Keratinocyte (primary cell): ENCODE measurements around the gene GRIK4. TPM values are rescaled to one million over a fixed set of nuclear protein-coding genes. Genes with fewer than 3 reads are reported as not detected.

Experiments used
- DNase-seq: peaks from one replicate; pipeline ENCODE4 v3.0.0-alpha.2; 2011; ENCODE audit warnings: low read depth, missing footprints, low spot score
- FAIRE-seq: peaks from 2 replicates; lab custom pipeline; 2011; peaks lifted over from hg19 to GRCh38; lab: Jason Lieb, UNC
- H2AFZ ChIP-seq: 2 replicates; pipeline ENCODE4 v1.6.0; 2012; ENCODE audit warnings: low read length, control low read depth, inconsistent platforms; ENCODE audit not compliant: control insufficient read depth
- H3K27ac ChIP-seq: 2 replicates; pipeline ENCODE4 v1.5.1; 2011; ENCODE audit warnings: low read length; ENCODE audit not compliant: control insufficient read depth, insufficient read depth
- H3K27me3 ChIP-seq: 3 replicates; pipeline ENCODE4 v1.6.0; 2011; ENCODE audit warnings: low read length; ENCODE audit not compliant: control insufficient read depth, insufficient read depth; ENCODE audit errors: extremely low read depth
- H3K36me3 ChIP-seq, 2 experiments: 2 replicates in 1 of 2; 3 replicates in 1 of 2; pipeline ENCODE4 v1.5.1; 2011; ENCODE audit warnings: low read length in 2 of 2, mild to moderate bottlenecking in 1 of 2; ENCODE audit not compliant: control insufficient read depth in 2 of 2, insufficient read depth in 2 of 2; ENCODE audit errors: extremely low read depth in 1 of 2
- H3K4me1 ChIP-seq: 3 replicates; pipeline ENCODE4 v1.5.1; 2011; ENCODE audit warnings: low read length; ENCODE audit not compliant: control insufficient read depth, insufficient read depth; ENCODE audit errors: extremely low read depth
- H3K4me2 ChIP-seq: 3 replicates; pipeline ENCODE4 v1.6.0; 2011; ENCODE audit warnings: low read depth, low read length; ENCODE audit not compliant: control insufficient read depth, insufficient read depth; ENCODE audit errors: extremely low read depth
- H3K4me3 ChIP-seq, 3 experiments: fragments of 200-600 bp in 1 of 3; sonication (generic) in 1 of 3; 2 replicates in 2 of 3; 3 replicates in 1 of 3; pipeline ENCODE4 v1.5.1; 2011 to 2016; ENCODE audit warnings: low read length in 3 of 3, mild to moderate bottlenecking in 3 of 3, control low read depth in 2 of 3, inconsistent platforms in 1 of 3, low read depth in 1 of 3, mixed read lengths in 1 of 3, mixed run types in 1 of 3, moderate library complexity in 1 of 3; ENCODE audit not compliant: control insufficient read depth in 2 of 3, insufficient read depth in 2 of 3; ENCODE audit errors: extremely low read depth in 1 of 3
- H3K79me2 ChIP-seq: 2 replicates; pipeline ENCODE4 v1.6.0; 2012; ENCODE audit warnings: low read length; ENCODE audit not compliant: control insufficient read depth, insufficient read depth
- H3K9ac ChIP-seq: 3 replicates; pipeline ENCODE4 v1.6.0; 2011; ENCODE audit warnings: low read length; ENCODE audit not compliant: control insufficient read depth, insufficient read depth; ENCODE audit errors: extremely low read depth
- H3K9me1 ChIP-seq: 3 replicates; pipeline ENCODE4 v1.6.0; 2011; ENCODE audit warnings: low read length; ENCODE audit not compliant: control insufficient read depth, insufficient read depth; ENCODE audit errors: extremely low read depth
- H3K9me3 ChIP-seq: 2 replicates; pipeline ENCODE4 v1.5.1; 2012; ENCODE audit warnings: low read depth, low read length; ENCODE audit not compliant: control insufficient read depth
- H4K20me1 ChIP-seq: 3 replicates; pipeline ENCODE4 v1.6.0; 2011; ENCODE audit warnings: low read length; ENCODE audit not compliant: control insufficient read depth, insufficient read depth; ENCODE audit errors: extremely low read depth
- CTCF ChIP-seq, 3 experiments: IDR thresholded peaks in 1 of 3; conservative IDR thresholded peaks in 1 of 3; optimal IDR thresholded peaks in 1 of 3; 2 replicates in 2 of 3; 3 replicates in 1 of 3; pipeline versions ENCODE3 to v1.5.1; 2011; ENCODE audit warnings: low read length in 3 of 3, mild to moderate bottlenecking in 3 of 3, moderate library complexity in 2 of 3, control low read depth in 1 of 3, inconsistent platforms in 1 of 3; ENCODE audit not compliant: insufficient read depth in 2 of 3; ENCODE audit errors: extremely low read depth in 1 of 3
- EZH2 ChIP-seq: IDR thresholded peaks from one replicate; pipeline ENCODE4 v1.6.1; 2012; ENCODE audit warnings: inconsistent platforms, mild to moderate bottlenecking, low read length, moderate library complexity
- dilution Hi-C: fragments of 300-500 bp; cut with MboI; formaldehyde crosslinking; loops from one replicate; pipeline ENCODE4 v1.7.0; 2020; ENCODE audit warnings: low sequenced_read_pairs; ENCODE audit not compliant: extremely low pct_ligation_motif_present
- polyA plus RNA-seq, 5 experiments: library from polyadenylated mRNA; depleted of rRNA in 3 of 5; stranded (reverse) in 3 of 5; stranded (forward) in 1 of 5; unstranded in 1 of 5; fragments of >200 nt; gene quantifications; 1 replicate in 1 of 5; 2 replicates in 3 of 5; 3 replicates in 1 of 5; pipeline versions ENCODE4 v1.2.1 to v1.2.3, GENCODE V29; 2011 to 2012; ENCODE audit warnings: missing spikeins in 2 of 5, low read depth in 1 of 5, low replicate concordance in 1 of 5

Gene GRIK4
- polyA plus RNA-seq, 1 donor (not counting 4 experiments of a cell fraction or from before 2014, with no cell fraction given): not detected

- no peak overlapping the region for H3K27ac ChIP-seq
- dilution Hi-C loops: no loop called here
- H3K79me2 ChIP-seq: no peaks in the 10 kb centered on the region
- no peak overlapping the region for H3K9ac ChIP-seq
- no peaks in the 10 kb centered on the region for H3K36me3 ChIP-seq
- no peaks in the 10 kb centered on the region for H3K4me1 ChIP-seq
- no peak for TF ChIP-seq EZH2
- TF ChIP-seq CTCF (optimal IDR thresholded peaks at IDR 0.05 in 1 of 3, IDR thresholded peaks at IDR 0.05 in 1 of 3, conservative IDR thresholded peaks at IDR 0.05 in 1 of 3; ENCODE audit: extremely low read depth in 1 of 3, insufficient read depth in 2 of 3, low read length in 3 of 3): no peak
- H2AFZ ChIP-seq: no peak overlapping the region
- H3K27me3 ChIP-seq: peaks cover 10% of the 10 kb centered on the region
- H4K20me1 ChIP-seq: no peaks in the 10 kb centered on the region
- H3K9me1 ChIP-seq: no peaks in the 10 kb centered on the region
- H3K9me3 ChIP-seq: no peaks in the 10 kb centered on the region
- DNase-seq: no peak
- H3K4me3 ChIP-seq: no peak overlapping the region
- FAIRE-seq: no peak
- no peak overlapping the region for H3K4me2 ChIP-seq
These were observed 321.1 kb downstream of the GRIK4 start for GRCh38 chr11:120832481-120833238.

- Histone ChIP-seq H3K9me1 (no peaks in the 10 kb centered on the region), H3K79me2 (no peaks in the 10 kb centered on the region), H3K4me3 (no peak overlapping the region), H3K4me1 (no peaks in the 10 kb centered on the region), H3K9me3 (no peaks in the 10 kb centered on the region), H2AFZ (no peak overlapping the region), H3K4me2 (no peak overlapping the region), H3K36me3 (no peaks in the 10 kb centered on the region), H4K20me1 (no peaks in the 10 kb centered on the region), H3K9ac (no peak overlapping the region), H3K27me3 (peaks cover 10% of the 10 kb centered on the region), H3K27ac (no peak overlapping the region)
- DNase-seq (no peak), FAIRE-seq (no peak)
- TF ChIP-seq EZH2: no peak
- TF ChIP-seq CTCF (optimal IDR thresholded peaks at IDR 0.05 in 1 of 3, IDR thresholded peaks at IDR 0.05 in 1 of 3, conservative IDR thresholded peaks at IDR 0.05 in 1 of 3; ENCODE audit: extremely low read depth in 1 of 3, insufficient read depth in 2 of 3, low read length in 3 of 3): no peak
- dilution Hi-C loops: no loop called here
These were observed 323.2 kb downstream of the GRIK4 start for GRCh38 chr11:120834686-120835210.
